Natural killer cell (primary cell): ENCODE measurements around the gene RANBP1. TPM values are rescaled to one million over a fixed set of nuclear protein-coding genes. Genes with fewer than 3 reads are reported as not detected.

ENCODE experiments used
- ATAC-seq, 3 donors: fragments of 150-1000 bp in 2 of 3; fragments of 200-7000 bp in 1 of 3; cut with Tn5 transposase; 1 replicate in 1 of 3; 2 replicates in 2 of 3; pipeline ENCODE4 v1.10.0; 2021; ENCODE audit warnings: mild to moderate bottlenecking in 2 of 3, moderate library complexity in 2 of 3
- DNase-seq, 2 donors: peaks; one replicate each; pipeline versions ENCODE4 v3.0.0 to v3.0.0-alpha.2; 2013 to 2021; ENCODE audit warnings: mixed read lengths in 1 of 2
- H3K27ac ChIP-seq: one replicate; pipeline ENCODE4 v1.5.1; 2013; ENCODE audit warnings: mild to moderate bottlenecking, low read length
- H3K27me3 ChIP-seq: one replicate; pipeline ENCODE4 v1.6.1; 2013; ENCODE audit warnings: low read length; ENCODE audit not compliant: control insufficient read depth, insufficient read depth
- H3K36me3 ChIP-seq: one replicate; pipeline ENCODE4 v1.6.1; 2013; ENCODE audit warnings: low read length; ENCODE audit not compliant: control insufficient read depth, insufficient read depth
- H3K4me1 ChIP-seq: one replicate; pipeline ENCODE4 v1.6.1; 2013; ENCODE audit warnings: low read length; ENCODE audit not compliant: control insufficient read depth, insufficient read depth
- H3K4me3 ChIP-seq: one replicate; pipeline ENCODE4 v1.5.1; 2013; ENCODE audit warnings: low read length
- H3K9me3 ChIP-seq: one replicate; pipeline ENCODE4 v1.6.1; 2013; ENCODE audit warnings: low read length; ENCODE audit not compliant: control insufficient read depth, insufficient read depth
- H3K27ac Mint-ChIP-seq, 2 donors: one replicate each; pipeline ENCODE4 v1.8.0; 2022; ENCODE audit warnings: mild to moderate bottlenecking in 2 of 2, mixed read lengths in 2 of 2, moderate library complexity in 1 of 2
- H3K27me3 Mint-ChIP-seq, 2 donors: one replicate each; pipeline ENCODE4 v1.8.0; 2022; ENCODE audit warnings: low read depth in 2 of 2, mixed read lengths in 2 of 2
- H3K36me3 Mint-ChIP-seq: one replicate; pipeline ENCODE4 v1.8.0; 2022; ENCODE audit warnings: mixed read lengths
- H3K4me1 Mint-ChIP-seq, 2 donors: one replicate each; pipeline ENCODE4 v1.8.0; 2022; ENCODE audit warnings: mixed read lengths in 2 of 2
- H3K4me3 Mint-ChIP-seq: one replicate; pipeline ENCODE4 v1.8.0; 2022; ENCODE audit warnings: mild to moderate bottlenecking, moderate library complexity, mixed read lengths
- H3K9me3 Mint-ChIP-seq, 2 donors: one replicate each; pipeline ENCODE4 v1.8.0; 2022; ENCODE audit warnings: mixed read lengths in 2 of 2
- WGBS: methylation state at CpG from one replicate; pipeline ENCODE4 v1.1.7; 2013; ENCODE audit warnings: missing lambda C conversion rate; ENCODE audit not compliant: insufficient coverage; 5-methylcytosine and 5-hydroxymethylcytosine counted together
- intact Hi-C: fragments of 100-400 bp; cut with micrococcal nuclease; formaldehyde crosslinking; loops from one replicate; pipeline ENCODE4 v1.14.2; 2022
- total RNA-seq, 4 donors: library from RNA; stranded (reverse); fragments of 120-200 nt in 1 of 4; gene quantifications; one replicate each; pipeline versions ENCODE4 v1.2.3 to v1.2.4, GENCODE V29; 2013 to 2022
- TF ChIP-seq, protein P1 (sequence below): fragments of 200-600 bp; IDR thresholded peaks from one replicate; pipeline ENCODE4 v1.8.0; 2022; ENCODE audit warnings: antibody characterized with exemption

RANBP1 gene
- total RNA-seq, 3 donors from 2014 or later (not counting 1 experiment from before 2014, with no cell fraction given): 54.0 to 61.0 (median 56.3) TPM

DNA sequence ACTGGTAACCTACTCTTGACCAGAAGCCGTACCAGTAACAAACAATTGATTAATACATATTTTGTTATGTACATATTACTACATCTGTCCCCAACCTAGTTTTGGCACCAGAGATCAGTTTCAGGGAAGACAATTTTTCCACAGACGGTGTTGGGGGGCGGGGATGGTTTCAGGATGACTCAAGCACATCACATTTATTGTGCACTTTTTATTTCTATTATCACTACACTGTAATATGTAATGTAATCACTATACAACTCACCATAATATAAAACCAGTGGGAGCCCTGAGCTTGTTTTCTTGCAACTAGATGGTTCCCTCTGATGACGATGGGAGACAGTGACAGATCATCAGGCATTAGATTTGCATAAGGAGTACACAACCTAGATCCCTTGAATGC is 20.4 kb upstream of the RANBP1 start:
- peaks cover 54% of the 10 kb centered on the region for H3K4me1 ChIP-seq
- no peak for ATAC-seq

DNA sequence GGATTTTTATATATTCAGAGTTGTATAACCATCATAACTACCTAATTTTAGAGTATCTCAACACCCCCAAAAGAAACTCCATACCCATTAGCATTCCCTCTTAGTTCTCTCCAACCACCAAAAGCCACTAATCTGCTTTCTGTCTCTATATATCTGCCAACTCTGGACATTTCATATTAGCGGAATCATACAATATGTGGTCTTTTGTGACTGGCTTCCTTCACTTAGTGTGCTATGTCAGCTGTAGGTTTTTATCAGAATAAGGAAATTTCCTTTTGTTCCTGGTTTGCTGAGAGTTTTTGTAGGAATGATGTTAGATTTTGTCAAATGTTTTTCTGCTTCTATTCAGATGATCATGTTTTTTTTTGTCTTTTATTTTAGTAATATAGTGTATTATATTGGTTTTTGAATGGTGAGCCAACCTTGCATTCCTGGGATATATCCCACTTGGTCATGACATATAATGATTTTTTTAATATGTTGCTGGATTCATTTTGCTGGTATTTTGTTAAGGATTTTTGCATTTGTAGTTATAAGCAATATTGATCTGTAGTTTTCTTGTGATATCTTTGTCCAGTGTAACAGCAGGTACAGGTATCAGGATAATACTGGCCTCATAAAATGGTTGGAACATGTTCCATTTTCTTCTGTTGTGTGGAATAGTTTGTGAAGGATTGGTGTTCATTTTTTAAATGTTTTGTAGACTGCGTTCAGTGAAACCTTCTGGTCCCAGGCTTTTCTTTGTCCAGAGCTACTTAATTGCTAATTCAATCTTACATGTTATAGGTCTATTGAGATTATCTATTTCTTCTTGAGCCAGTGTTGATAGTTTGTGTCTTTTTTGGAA is 19.1 kb upstream of the RANBP1 start:
- Histone ChIP-seq H3K27ac (no peak overlapping the region), H3K4me1 (peaks cover 51% of the 10 kb centered on the region), H3K4me3 (no peak overlapping the region), H3K27me3 (no peaks in the 10 kb centered on the region), H3K9me3 (no peaks in the 10 kb centered on the region), H3K36me3 (peaks cover 68% of the 10 kb centered on the region)
- TF ChIP-seq, protein P1, sequence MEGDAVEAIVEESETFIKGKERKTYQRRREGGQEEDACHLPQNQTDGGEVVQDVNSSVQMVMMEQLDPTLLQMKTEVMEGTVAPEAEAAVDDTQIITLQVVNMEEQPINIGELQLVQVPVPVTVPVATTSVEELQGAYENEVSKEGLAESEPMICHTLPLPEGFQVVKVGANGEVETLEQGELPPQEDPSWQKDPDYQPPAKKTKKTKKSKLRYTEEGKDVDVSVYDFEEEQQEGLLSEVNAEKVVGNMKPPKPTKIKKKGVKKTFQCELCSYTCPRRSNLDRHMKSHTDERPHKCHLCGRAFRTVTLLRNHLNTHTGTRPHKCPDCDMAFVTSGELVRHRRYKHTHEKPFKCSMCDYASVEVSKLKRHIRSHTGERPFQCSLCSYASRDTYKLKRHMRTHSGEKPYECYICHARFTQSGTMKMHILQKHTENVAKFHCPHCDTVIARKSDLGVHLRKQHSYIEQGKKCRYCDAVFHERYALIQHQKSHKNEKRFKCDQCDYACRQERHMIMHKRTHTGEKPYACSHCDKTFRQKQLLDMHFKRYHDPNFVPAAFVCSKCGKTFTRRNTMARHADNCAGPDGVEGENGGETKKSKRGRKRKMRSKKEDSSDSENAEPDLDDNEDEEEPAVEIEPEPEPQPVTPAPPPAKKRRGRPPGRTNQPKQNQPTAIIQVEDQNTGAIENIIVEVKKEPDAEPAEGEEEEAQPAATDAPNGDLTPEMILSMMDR: no peak
- WGBS: 100% methylated on average over 1 of the region's 2 CpGs
- no peaks in the 10 kb centered on the region for H3K9me3 Mint-ChIP-seq
- ATAC-seq: no peak
- peaks cover 16 to 24% of the 10 kb centered on the region in 2 donors for H3K4me1 Mint-ChIP-seq
- H3K27me3 Mint-ChIP-seq: no peaks in the 10 kb centered on the region
- no peak overlapping the region for H3K4me3 Mint-ChIP-seq
- intact Hi-C loops: no loop called here
- DNase-seq: no peak
- peaks cover 6% of the 10 kb centered on the region for H3K36me3 Mint-ChIP-seq
- H3K27ac Mint-ChIP-seq: no peak overlapping the region

More for the DNA sequence above, 20.4 kb upstream of the RANBP1 start:
- peaks cover 20 to 24% of the 10 kb centered on the region in 2 donors for H3K4me1 Mint-ChIP-seq
- Histone ChIP-seq H3K36me3 (peaks cover 79% of the 10 kb centered on the region), H3K4me3 (no peak overlapping the region), H3K9me3 (no peaks in the 10 kb centered on the region), H3K27me3 (no peaks in the 10 kb centered on the region), H3K27ac (no peak overlapping the region)
- intact Hi-C loops: no loop called here
- TF ChIP-seq, protein P1: no peak
- WGBS: 89% methylated on average over 4 of the region's 4 CpGs
- no peak overlapping the region for H3K4me3 Mint-ChIP-seq
- peaks cover 12% of the 10 kb centered on the region for H3K36me3 Mint-ChIP-seq
- no peak for DNase-seq
- no peaks in the 10 kb centered on the region for H3K27me3 Mint-ChIP-seq
- no peak overlapping the region for H3K27ac Mint-ChIP-seq
- H3K9me3 Mint-ChIP-seq: no peaks in the 10 kb centered on the region

DNA sequence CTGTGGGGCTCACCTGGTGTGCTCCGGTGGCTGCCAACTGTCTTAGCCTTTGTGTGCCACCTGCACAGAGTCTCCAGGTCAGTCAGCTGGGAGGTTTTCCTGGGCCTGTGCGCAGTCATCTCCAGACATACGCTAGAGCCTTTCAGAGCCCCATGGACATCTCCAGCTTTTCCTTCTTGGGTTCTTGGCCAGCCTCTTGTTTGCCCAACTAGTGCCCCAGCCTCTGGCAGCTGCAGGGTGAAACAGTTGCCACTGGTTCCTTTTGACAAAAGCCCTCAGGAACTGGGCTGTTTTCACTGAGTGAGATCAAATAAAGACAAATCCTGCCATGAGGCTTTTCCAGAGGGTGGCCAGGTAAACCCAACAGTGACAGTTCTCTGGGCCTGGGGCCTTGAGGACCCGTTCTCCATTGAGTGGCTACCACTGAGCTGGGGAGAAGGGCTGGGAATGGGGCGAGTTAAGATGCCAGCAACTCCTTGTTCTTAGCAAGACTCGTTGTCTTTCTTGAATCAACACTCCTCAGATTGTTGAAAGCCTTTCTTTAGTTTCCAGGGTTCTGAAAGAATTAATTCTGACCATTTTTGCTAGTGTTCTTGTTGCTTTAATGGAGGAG is 16.7 kb upstream of the RANBP1 start:
- Mint-ChIP-seq H3K4me3 (no peak overlapping the region), H3K4me1 (peaks cover 22 to 24% of the 10 kb centered on the region in 2 donors), H3K9me3 (no peaks in the 10 kb centered on the region), H3K36me3 (peaks cover 6% of the 10 kb centered on the region), H3K27me3 (no peaks in the 10 kb centered on the region), H3K27ac (peak overlapping the region; percentile 83 to 89)
- 100% methylated on average over 6 of the region's 6 CpGs for WGBS
- peaks cover 29% of the 10 kb centered on the region for H3K4me1 ChIP-seq
- H3K36me3 ChIP-seq: peaks cover 47% of the 10 kb centered on the region
- no peaks in the 10 kb centered on the region for H3K27me3 ChIP-seq
- DNase-seq (no peak), ATAC-seq (no peak)
- no peaks in the 10 kb centered on the region for H3K9me3 ChIP-seq
- no peak overlapping the region for H3K4me3 ChIP-seq
- H3K27ac ChIP-seq: no peak overlapping the region
- intact Hi-C loops: no loop called here
- TF ChIP-seq, protein P1: no peak
